ENCODE data around the gene CFDP1. TPM values are rescaled to one million over a fixed set of nuclear protein-coding genes. Genes with fewer than 3 reads are reported as not detected.

Gene CFDP1
- total RNA-seq, 1 experiment from 2014 or later, result 44.7 TPM

DNA sequence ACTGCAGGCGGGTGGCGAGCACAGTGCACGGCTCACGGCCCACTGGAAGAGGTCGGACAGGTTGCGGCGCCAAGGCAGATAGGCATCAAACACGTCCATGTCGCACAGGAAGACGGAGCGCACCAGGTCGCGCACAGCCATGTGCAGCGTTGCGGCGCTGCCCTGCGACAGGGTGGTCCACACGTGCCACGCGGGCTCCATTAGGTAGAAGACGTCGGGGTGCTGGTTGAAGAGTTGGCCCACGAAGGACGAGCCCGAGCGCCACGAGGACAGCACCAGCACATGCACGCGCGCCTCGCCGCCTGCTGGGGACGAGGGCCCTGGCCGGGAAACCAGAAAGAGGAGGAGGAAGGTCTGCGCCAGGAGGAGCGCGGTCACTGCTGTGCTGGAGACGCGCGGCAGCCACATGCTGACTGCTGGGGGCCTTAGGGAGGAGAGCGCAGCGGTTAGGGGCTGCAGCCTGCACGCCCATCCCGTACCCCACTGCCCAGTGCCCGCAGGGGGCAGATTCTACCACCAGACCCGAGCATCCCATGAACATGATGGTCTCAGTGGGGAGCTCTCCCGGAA, 46.2 kb upstream of the CFDP1 start:
- H3K36me3 Mint-ChIP-seq (ENCODE audit: insufficient read depth, unreplicated experiment), result peaks cover 6% of the 10 kb centered on the region
- CTCF ChIA-PET, result no interaction called here
- intact Hi-C loops (cut with micrococcal nuclease), result no loop called here

DNA sequence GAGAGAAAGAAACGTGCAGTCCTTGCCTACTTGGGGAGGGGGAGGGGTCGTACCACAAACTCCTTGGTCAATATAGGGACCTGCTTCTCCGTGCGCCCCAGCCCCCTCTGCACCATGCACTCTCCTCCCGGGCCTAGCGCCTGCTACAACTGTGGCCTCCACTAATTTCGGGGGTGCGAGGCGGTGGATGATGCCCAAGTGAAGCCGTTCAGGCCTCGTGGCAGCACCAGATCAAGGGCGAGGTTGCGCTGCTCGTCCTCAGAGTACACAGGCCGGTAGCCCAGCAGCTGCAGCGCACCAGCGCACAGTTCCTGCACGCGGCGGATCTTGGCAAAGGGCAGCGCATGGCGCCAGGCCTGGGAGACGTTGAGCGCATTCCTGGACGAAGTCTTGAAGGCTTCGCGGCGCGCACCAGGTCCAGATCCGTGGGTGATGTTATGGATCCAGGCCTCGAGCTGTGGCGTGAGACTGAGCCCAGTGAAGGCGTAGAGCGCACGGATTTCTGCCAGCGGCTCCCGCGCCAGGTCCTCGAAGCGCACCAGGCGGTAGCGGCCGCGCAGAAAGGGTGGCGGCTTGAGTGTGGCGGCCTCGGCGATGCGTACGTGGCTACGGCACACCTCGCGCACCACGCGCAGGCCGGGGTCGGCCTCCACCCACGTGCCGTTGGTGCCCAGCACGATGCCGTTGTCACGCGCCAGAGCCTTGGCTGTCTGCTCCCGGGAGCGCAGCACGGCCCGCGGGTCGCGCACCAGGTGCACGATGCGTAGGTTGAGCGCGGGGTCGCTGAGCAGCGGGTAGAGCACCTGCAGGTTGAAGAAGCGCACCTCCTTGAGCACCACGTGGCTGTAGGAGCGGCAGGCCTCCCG, 45.4 kb upstream of the CFDP1 start:
- H3K36me3 Mint-ChIP-seq (ENCODE audit: insufficient read depth, unreplicated experiment), result peaks cover 6% of the 10 kb centered on the region
- no peak overlapping the region for H3K27ac Mint-ChIP-seq (ENCODE audit: low read depth, unreplicated experiment)
- peaks cover 29% of the 10 kb centered on the region for H3K4me1 Mint-ChIP-seq (ENCODE audit: insufficient read depth, unreplicated experiment)
- H3K27me3 Mint-ChIP-seq (ENCODE audit: insufficient read depth, unreplicated experiment), result no peaks in the 10 kb centered on the region
- TF ChIP-seq, protein P1, sequence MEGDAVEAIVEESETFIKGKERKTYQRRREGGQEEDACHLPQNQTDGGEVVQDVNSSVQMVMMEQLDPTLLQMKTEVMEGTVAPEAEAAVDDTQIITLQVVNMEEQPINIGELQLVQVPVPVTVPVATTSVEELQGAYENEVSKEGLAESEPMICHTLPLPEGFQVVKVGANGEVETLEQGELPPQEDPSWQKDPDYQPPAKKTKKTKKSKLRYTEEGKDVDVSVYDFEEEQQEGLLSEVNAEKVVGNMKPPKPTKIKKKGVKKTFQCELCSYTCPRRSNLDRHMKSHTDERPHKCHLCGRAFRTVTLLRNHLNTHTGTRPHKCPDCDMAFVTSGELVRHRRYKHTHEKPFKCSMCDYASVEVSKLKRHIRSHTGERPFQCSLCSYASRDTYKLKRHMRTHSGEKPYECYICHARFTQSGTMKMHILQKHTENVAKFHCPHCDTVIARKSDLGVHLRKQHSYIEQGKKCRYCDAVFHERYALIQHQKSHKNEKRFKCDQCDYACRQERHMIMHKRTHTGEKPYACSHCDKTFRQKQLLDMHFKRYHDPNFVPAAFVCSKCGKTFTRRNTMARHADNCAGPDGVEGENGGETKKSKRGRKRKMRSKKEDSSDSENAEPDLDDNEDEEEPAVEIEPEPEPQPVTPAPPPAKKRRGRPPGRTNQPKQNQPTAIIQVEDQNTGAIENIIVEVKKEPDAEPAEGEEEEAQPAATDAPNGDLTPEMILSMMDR (IDR thresholded peaks at IDR 0.05; ENCODE audit: unreplicated experiment), result no peak
- BruUV-seq (replicated peaks), result no TSS peak
- CTCF ChIA-PET, result interaction anchor here (0.7 to 4.5 kb wide), 5 partner anchors 14 to 56 kb away, joined by 3 to 24 read pairs (median 3); no protein-coding TSS in a partner anchor
- intact Hi-C loops (cut with micrococcal nuclease), result no loop called here
- H3K4me3 Mint-ChIP-seq (ENCODE audit: unreplicated experiment), result no peak overlapping the region
- POLR2A ChIA-PET, result interaction anchor here (0.7 to 1.6 kb wide), 5 partner anchors 15 to 44 kb away, joined by 4 to 9 read pairs (median 4); partner anchors contain the start of gene TMEM170A
- DNase-seq (ENCODE audit: unreplicated experiment), result no peak
- no peaks in the 10 kb centered on the region for H3K9me3 Mint-ChIP-seq (ENCODE audit: unreplicated experiment)

More for the DNA sequence above, 46.2 kb upstream of the CFDP1 start:
- no peak overlapping the region for H3K4me3 Mint-ChIP-seq (ENCODE audit: unreplicated experiment)
- POLR2A ChIA-PET, result no interaction called here
- no peaks in the 10 kb centered on the region for H3K9me3 Mint-ChIP-seq (ENCODE audit: unreplicated experiment)
- H3K27me3 Mint-ChIP-seq (ENCODE audit: insufficient read depth, unreplicated experiment), result no peaks in the 10 kb centered on the region
- no peak for DNase-seq (ENCODE audit: unreplicated experiment)
- no peak overlapping the region for H3K27ac Mint-ChIP-seq (ENCODE audit: low read depth, unreplicated experiment)
- BruUV-seq (replicated peaks), result no TSS peak
- TF ChIP-seq, protein P1 (IDR thresholded peaks at IDR 0.05; ENCODE audit: unreplicated experiment), result no peak
- peaks cover 32% of the 10 kb centered on the region for H3K4me1 Mint-ChIP-seq (ENCODE audit: insufficient read depth, unreplicated experiment)

DNA sequence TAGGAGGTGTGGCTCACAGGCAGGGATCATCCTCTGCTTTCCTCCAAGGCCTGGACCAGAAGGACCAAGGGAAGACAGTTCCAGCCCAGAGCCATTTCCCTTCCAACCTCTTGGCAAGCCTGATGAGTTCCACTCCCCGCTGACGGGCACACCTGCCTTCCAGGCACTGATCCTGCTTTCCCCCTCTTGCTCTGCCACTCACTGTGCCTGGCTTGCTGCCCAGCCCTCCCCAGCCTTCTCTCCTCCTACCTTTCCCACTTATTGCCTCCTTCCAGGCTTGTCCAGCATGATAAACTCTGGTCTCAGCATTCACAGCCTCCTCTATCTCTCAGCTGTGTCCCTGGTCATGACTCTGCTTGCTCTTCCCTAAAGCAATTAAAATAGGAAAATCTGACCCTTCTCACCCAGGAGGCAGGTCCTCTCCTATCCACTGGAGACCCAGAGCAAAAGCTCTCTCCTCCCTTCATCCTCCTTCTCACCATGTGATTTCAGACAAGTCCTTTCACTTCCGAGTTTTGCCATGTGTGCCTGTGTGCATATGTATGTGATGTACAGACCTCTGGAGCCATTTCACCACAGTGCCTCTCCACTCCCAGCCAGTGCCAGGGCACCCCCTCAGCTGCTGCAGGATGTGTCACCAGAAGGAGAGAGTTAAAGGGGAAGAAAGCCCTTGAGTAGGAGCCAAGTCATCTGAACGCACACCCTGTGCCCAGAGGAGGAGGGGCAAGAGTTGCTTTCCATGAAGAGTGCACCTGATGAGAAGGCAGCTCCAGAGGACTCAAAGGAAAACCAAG, 44.6 kb upstream of the CFDP1 start:
- BruUV-seq (replicated peaks), result no TSS peak
- Mint-ChIP-seq H3K9me3 (ENCODE audit: unreplicated experiment) (no peaks in the 10 kb centered on the region), H3K27me3 (ENCODE audit: insufficient read depth, unreplicated experiment) (no peaks in the 10 kb centered on the region), H3K4me1 (ENCODE audit: insufficient read depth, unreplicated experiment) (peaks cover 21% of the 10 kb centered on the region), H3K36me3 (ENCODE audit: insufficient read depth, unreplicated experiment) (peaks cover 6% of the 10 kb centered on the region), H3K4me3 (ENCODE audit: unreplicated experiment) (no peak overlapping the region), H3K27ac (ENCODE audit: low read depth, unreplicated experiment) (no peak overlapping the region)
- ChIA-PET POLR2A (interaction anchor here (0.5 to 1.6 kb wide), 9 partner anchors 14 to 76 kb away, joined by 3 to 9 read pairs (median 4); partner anchors contain the start of gene TMEM170A), CTCF (interaction anchor here (0.6 to 4.5 kb wide), 13 partner anchors 11 to 138 kb away, joined by 3 to 24 read pairs (median 3); partner anchors contain the start of gene TMEM170A)
- DNase-seq (ENCODE audit: unreplicated experiment), result peak; percentile 80
- TF ChIP-seq, protein P1 (IDR thresholded peaks at IDR 0.05; ENCODE audit: unreplicated experiment), result no peak
- intact Hi-C loops (cut with micrococcal nuclease), result no loop called here

All from MCF 10A (cell line).